Measurements from ENCODE around the gene USP14. TPM values are rescaled to one million over a fixed set of nuclear protein-coding genes. Genes with fewer than 3 reads are reported as not detected.

The USP14 gene
- total and polyA plus RNA-seq, 5 donors from 2014 or later = 35.5 to 48.7 (median 42.9) TPM

DNA sequence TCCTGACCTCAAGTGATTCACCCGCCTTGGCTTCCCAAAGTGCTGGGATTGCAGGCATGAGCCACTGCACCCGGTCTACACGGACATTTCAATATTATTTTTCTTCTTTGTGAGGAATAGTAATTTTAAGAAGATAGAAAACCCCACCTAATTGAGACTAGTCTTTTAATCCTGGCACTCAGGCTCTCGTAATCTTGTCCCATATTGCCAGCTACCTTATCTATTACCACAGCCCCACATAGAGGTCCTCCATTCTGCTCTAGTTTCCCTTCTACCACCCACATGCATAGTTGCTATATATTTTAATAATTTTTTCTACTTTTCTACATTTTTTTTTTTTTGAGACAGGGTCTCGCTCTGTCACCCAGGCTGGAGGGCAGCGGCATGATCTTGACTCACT lies 9.5 kb upstream of the USP14 start:
- H3K9me3 ChIP-seq (ENCODE audit: control insufficient read depth in 2 of 2, low read length in 2 of 2) = no peaks in the 10 kb centered on the region
- Mint-ChIP-seq H3K27me3 (peaks cover 32% of the 10 kb centered on the region), H3K36me3 (no peaks in the 10 kb centered on the region), H3K27ac (no peak overlapping the region), H3K4me1 (no peaks in the 10 kb centered on the region), H3K4me3 (no peak overlapping the region), H3K9me3 (peaks cover 0 to 2% (median 0%) of the 10 kb centered on the region in 7 donors)
- ATAC-seq (ENCODE audit: low read depth in 2 of 2) = no peak
- peaks cover 4% of the 10 kb centered on the region for H3K27me3 ChIP-seq (ENCODE audit: control insufficient read depth, insufficient read depth, low read length)
- DNase-seq = no peak
- no peaks in the 10 kb centered on the region for H3K36me3 ChIP-seq (ENCODE audit: control insufficient read depth, insufficient read depth, low read length)
- H3K4me3 ChIP-seq (ENCODE audit: low read depth, low read length) = no peak overlapping the region
- H3K27ac ChIP-seq (ENCODE audit: insufficient read depth, low read length, poor library complexity, severe bottlenecking) = no peak overlapping the region
- no peaks in the 10 kb centered on the region for H3K4me1 ChIP-seq (ENCODE audit: control insufficient read depth, insufficient read depth, low read length, poor library complexity, severe bottlenecking)

DNA sequence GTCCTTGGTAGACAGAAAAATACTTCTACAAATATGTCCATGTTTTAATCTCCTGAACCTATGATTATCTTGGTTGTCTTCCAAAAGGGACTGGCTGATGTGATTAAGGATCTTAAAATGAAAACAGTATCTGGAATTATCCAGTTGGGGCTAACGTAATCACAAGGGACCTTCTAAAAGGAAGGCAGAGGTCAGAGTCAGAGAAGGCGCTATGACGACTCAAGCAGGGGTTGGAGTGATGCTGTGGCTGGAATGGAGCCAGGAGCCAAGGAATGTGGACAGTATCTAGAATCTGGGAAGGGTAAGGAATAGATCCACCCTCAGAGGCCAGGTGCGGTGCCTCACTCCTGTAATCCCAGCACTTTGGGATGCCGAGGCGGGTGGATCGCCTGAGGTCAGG lies 4.2 kb upstream of the USP14 start:
- Histone ChIP-seq H3K9me3 (ENCODE audit: control insufficient read depth in 2 of 2, low read length in 2 of 2) (no peaks in the 10 kb centered on the region), H3K4me3 (ENCODE audit: low read depth, low read length) (no peak overlapping the region), H3K4me1 (ENCODE audit: control insufficient read depth, insufficient read depth, low read length, poor library complexity, severe bottlenecking) (peaks cover 1% of the 10 kb centered on the region), H3K27ac (ENCODE audit: insufficient read depth, low read length, poor library complexity, severe bottlenecking) (no peak overlapping the region), H3K36me3 (ENCODE audit: control insufficient read depth, insufficient read depth, low read length) (no peaks in the 10 kb centered on the region), H3K27me3 (ENCODE audit: control insufficient read depth, insufficient read depth, low read length) (peaks cover 4% of the 10 kb centered on the region)
- peaks cover 16% of the 10 kb centered on the region for H3K27me3 Mint-ChIP-seq
- H3K9me3 Mint-ChIP-seq = peaks cover 0 to 2% (median 0%) of the 10 kb centered on the region in 7 donors
- no peak for DNase-seq
- H3K27ac Mint-ChIP-seq = no peak overlapping the region
- no peak overlapping the region for H3K4me3 Mint-ChIP-seq
- peaks cover 4 to 10% (median 7%) of the 10 kb centered on the region in 4 donors for H3K4me1 Mint-ChIP-seq
- ATAC-seq (ENCODE audit: low read depth in 2 of 2) = no peak
- H3K36me3 Mint-ChIP-seq = no peaks in the 10 kb centered on the region

DNA sequence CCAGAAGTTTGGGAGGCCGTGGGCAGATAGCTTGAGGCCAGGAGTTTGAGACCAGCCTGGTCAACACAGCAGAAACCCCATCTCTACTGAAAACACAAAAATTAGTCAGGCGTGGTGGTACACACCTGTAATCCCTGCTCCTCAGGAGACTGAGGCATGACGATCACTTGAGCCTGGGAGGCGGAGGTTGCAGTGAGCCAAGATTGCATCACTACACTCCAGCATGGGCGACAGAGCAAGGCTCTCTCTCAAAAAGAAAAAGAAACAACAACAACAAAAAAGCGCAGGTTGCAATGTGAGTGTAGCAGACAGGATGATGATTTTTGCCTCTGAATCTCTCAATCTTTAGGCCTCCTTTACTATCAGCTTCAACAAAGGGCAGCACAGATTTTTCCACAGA lies 2.7 kb upstream of the USP14 start:
- Mint-ChIP-seq H3K4me1 (peaks cover 13 to 25% (median 20%) of the 10 kb centered on the region in 4 donors), H3K9me3 (no peaks in the 10 kb centered on the region), H3K4me3 (no peak overlapping the region), H3K36me3 (no peaks in the 10 kb centered on the region), H3K27ac (no peak overlapping the region), H3K27me3 (peaks cover 16% of the 10 kb centered on the region)
- H3K4me3 ChIP-seq (ENCODE audit: low read depth, low read length) = no peak overlapping the region
- peaks cover 4% of the 10 kb centered on the region for H3K27me3 ChIP-seq (ENCODE audit: control insufficient read depth, insufficient read depth, low read length)
- H3K9me3 ChIP-seq (ENCODE audit: control insufficient read depth in 2 of 2, low read length in 2 of 2) = no peaks in the 10 kb centered on the region
- H3K36me3 ChIP-seq (ENCODE audit: control insufficient read depth, insufficient read depth, low read length) = no peaks in the 10 kb centered on the region
- no peak for DNase-seq
- H3K4me1 ChIP-seq (ENCODE audit: control insufficient read depth, insufficient read depth, low read length, poor library complexity, severe bottlenecking) = peaks cover 12% of the 10 kb centered on the region
- no peak for ATAC-seq (ENCODE audit: low read depth in 2 of 2)
- no peak overlapping the region for H3K27ac ChIP-seq (ENCODE audit: insufficient read depth, low read length, poor library complexity, severe bottlenecking)

DNA sequence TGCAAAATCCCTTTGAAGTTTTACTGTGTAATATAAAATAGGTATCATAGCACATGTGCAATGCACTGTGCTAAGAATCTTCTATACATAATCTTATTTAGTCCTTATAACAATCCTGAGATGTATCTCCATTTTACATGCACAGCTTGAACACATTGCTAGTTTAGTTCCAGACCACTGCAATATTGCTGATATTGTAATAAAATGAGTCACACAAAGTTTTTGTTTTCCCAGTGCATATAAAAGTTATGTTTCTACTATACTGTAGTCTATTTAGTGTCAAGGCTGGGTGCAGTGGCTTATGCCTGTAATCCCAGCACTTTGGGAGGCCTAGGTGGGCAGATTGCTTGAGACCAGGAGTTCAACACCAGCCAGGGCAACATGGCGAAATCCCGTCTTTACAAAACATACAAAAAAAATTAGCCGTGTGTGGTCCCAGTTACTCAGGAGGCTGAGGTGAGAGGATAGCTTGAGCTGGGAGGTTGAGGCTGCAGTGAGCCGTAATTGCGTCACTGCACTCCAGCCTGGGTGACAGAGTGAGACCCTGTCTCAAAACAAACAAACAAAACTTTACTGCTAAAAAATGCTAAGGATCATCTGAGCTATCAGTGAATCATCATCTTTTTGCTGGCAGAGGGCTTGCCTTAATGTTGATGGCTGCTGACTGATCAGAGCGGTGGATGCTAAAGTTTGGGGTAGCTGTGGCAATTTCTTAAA lies 1.7 kb upstream of the USP14 start:
- no peak for DNase-seq
- H3K4me1 Mint-ChIP-seq = peaks cover 16 to 33% (median 22%) of the 10 kb centered on the region in 4 donors
- Histone ChIP-seq H3K27ac (ENCODE audit: insufficient read depth, low read length, poor library complexity, severe bottlenecking) (no peak overlapping the region), H3K27me3 (ENCODE audit: control insufficient read depth, insufficient read depth, low read length) (no peaks in the 10 kb centered on the region), H3K9me3 (ENCODE audit: control insufficient read depth in 2 of 2, low read length in 2 of 2) (no peaks in the 10 kb centered on the region), H3K36me3 (ENCODE audit: control insufficient read depth, insufficient read depth, low read length) (no peaks in the 10 kb centered on the region), H3K4me3 (ENCODE audit: low read depth, low read length) (no peak overlapping the region), H3K4me1 (ENCODE audit: control insufficient read depth, insufficient read depth, low read length, poor library complexity, severe bottlenecking) (peaks cover 17% of the 10 kb centered on the region)
- H3K36me3 Mint-ChIP-seq = no peaks in the 10 kb centered on the region
- no peaks in the 10 kb centered on the region for H3K9me3 Mint-ChIP-seq
- peak overlapping the region; percentile 21 to 99 (median 63) for H3K4me3 Mint-ChIP-seq
- H3K27me3 Mint-ChIP-seq = peaks cover 7% of the 10 kb centered on the region
- no peak for ATAC-seq (ENCODE audit: low read depth in 2 of 2)
- H3K27ac Mint-ChIP-seq = peak overlapping the region in 2 of 3 donors; percentile 43 to 47

DNA sequence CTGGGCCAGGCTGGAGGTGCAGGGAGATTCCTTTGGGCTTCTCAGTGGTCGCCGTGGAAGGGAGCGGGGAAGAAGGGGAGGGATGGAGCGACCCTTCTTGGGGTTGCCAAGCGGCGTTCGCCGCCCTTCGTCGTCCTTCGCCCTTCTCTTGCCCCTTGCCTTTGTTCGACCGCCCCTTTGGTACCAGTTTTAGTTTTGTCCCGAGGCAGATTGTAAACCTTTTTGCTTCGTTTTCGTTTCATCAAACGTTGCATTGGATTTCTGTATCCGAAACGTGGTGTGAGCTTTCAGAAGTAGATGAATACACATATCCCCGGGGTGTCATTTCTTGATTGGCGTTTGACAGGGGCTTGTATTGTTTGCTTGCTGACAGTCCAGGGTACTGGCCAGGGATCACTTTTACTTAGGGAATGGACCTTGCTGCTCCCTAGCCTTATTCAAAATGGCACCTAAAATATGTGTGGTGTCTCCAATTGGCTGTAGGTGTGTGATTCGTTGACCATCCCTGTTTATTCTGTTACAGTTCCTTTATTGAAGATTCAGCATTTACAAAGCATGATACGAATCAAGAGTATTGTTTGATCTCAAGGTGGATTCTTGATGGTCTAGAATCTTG lies 788 bp downstream of the USP14 start:
- H3K27ac ChIP-seq (ENCODE audit: insufficient read depth, low read length, poor library complexity, severe bottlenecking) = peak overlapping the region; percentile 86
- no peaks in the 10 kb centered on the region for H3K27me3 ChIP-seq (ENCODE audit: control insufficient read depth, insufficient read depth, low read length)
- peaks cover 21% of the 10 kb centered on the region for H3K4me1 ChIP-seq (ENCODE audit: control insufficient read depth, insufficient read depth, low read length, poor library complexity, severe bottlenecking)
- peaks cover 21 to 44% (median 29%) of the 10 kb centered on the region in 4 donors for H3K4me1 Mint-ChIP-seq
- H3K36me3 ChIP-seq (ENCODE audit: control insufficient read depth, insufficient read depth, low read length) = no peaks in the 10 kb centered on the region
- H3K36me3 Mint-ChIP-seq = peaks cover 5% of the 10 kb centered on the region
- H3K9me3 Mint-ChIP-seq = no peaks in the 10 kb centered on the region
- ATAC-seq (ENCODE audit: low read depth in 2 of 2) = no peak
- no peaks in the 10 kb centered on the region for H3K27me3 Mint-ChIP-seq
- H3K9me3 ChIP-seq (ENCODE audit: control insufficient read depth in 2 of 2, low read length in 2 of 2) = no peaks in the 10 kb centered on the region
- H3K4me3 Mint-ChIP-seq = peak overlapping the region; percentile 95 to 99 (median 96)
- peak overlapping the region; percentile 61 to 97 (median 94) for H3K27ac Mint-ChIP-seq
- DNase-seq = peak in 1 of 3 donors; percentile 27
- H3K4me3 ChIP-seq (ENCODE audit: low read depth, low read length) = peak overlapping the region; percentile 91

DNA sequence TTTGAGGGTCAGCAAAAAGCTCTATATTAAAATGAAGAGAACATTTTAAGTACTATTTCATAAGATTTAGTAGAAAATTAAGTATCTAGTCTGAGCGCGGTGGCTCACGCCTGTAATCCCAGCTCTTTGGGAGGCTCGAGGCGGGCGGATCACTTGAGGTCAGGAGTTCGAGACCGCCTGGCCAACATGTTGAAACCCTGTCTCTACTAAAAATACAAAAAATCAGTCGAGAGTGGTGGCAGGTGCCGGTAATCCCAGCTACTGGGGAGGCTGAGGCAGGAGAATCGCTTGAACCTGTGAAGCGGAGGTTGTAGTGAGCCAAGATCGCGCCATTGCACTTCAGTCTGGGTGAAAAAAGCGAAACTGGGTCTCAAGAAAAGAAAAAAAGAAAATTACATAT lies 1.6 kb downstream of the USP14 start:
- H3K27ac ChIP-seq (ENCODE audit: insufficient read depth, low read length, poor library complexity, severe bottlenecking) = peak overlapping the region; percentile 86
- H3K27me3 ChIP-seq (ENCODE audit: control insufficient read depth, insufficient read depth, low read length) = no peaks in the 10 kb centered on the region
- ATAC-seq (ENCODE audit: low read depth in 2 of 2) (no peak), DNase-seq (no peak)
- peak overlapping the region in 2 of 3 donors; percentile 61 to 97 for H3K27ac Mint-ChIP-seq
- no peaks in the 10 kb centered on the region for H3K9me3 Mint-ChIP-seq
- H3K27me3 Mint-ChIP-seq = no peaks in the 10 kb centered on the region
- peaks cover 4% of the 10 kb centered on the region for H3K36me3 ChIP-seq (ENCODE audit: control insufficient read depth, insufficient read depth, low read length)
- no peaks in the 10 kb centered on the region for H3K9me3 ChIP-seq (ENCODE audit: control insufficient read depth in 2 of 2, low read length in 2 of 2)
- H3K4me1 ChIP-seq (ENCODE audit: control insufficient read depth, insufficient read depth, low read length, poor library complexity, severe bottlenecking) = peaks cover 21% of the 10 kb centered on the region
- H3K4me3 ChIP-seq (ENCODE audit: low read depth, low read length) = peak overlapping the region; percentile 91
- H3K4me1 Mint-ChIP-seq = peaks cover 22 to 44% (median 29%) of the 10 kb centered on the region in 4 donors
- H3K4me3 Mint-ChIP-seq = peak overlapping the region; percentile 95 to 99 (median 96)
- peaks cover 7% of the 10 kb centered on the region for H3K36me3 Mint-ChIP-seq

DNA sequence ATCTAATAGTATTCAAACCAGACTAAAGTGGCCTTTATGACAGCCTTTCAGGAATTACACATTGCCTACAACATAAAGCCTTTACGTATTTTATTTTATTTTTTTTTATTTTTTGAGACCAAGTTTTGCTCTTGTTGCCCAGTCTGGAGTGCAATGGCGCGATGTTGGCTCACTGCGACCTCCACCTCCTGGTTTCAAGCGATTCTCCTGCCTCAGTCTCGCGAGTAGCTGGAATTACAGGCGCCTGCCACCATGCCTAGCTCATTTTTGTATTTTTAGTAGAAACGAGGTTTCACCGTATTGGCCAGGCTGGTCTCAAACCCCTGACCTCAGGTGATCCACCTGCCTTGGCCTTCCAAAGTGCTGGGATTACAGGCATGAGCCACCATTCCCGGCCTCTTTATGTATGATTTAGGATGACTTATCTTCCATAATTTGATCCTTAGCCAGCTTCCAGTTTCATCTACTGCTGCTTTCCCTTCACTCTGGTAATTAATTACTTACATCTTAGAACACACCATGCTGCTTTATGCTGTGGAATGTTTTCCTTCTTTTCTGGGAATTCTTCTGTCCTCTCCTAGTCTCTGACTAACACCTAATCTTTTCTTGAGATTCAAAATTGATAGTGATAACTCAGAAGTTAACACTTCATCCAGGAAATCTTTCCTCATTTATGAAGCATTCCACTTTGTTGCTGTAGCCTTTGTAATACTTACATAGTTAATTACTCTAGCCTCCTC lies 2.6 kb downstream of the USP14 start:
- peaks cover 21% of the 10 kb centered on the region for H3K4me1 ChIP-seq (ENCODE audit: control insufficient read depth, insufficient read depth, low read length, poor library complexity, severe bottlenecking)
- H3K27ac ChIP-seq (ENCODE audit: insufficient read depth, low read length, poor library complexity, severe bottlenecking) = no peak overlapping the region
- Mint-ChIP-seq H3K36me3 (peaks cover 11% of the 10 kb centered on the region), H3K9me3 (no peaks in the 10 kb centered on the region), H3K4me1 (peaks cover 22 to 44% (median 30%) of the 10 kb centered on the region in 4 donors), H3K4me3 (peak overlapping the region; percentile 47 to 99 (median 91)), H3K27ac (peak overlapping the region in 2 of 3 donors; percentile 53 to 74), H3K27me3 (no peaks in the 10 kb centered on the region)
- H3K27me3 ChIP-seq (ENCODE audit: control insufficient read depth, insufficient read depth, low read length) = no peaks in the 10 kb centered on the region
- H3K36me3 ChIP-seq (ENCODE audit: control insufficient read depth, insufficient read depth, low read length) = peaks cover 7% of the 10 kb centered on the region
- ATAC-seq (ENCODE audit: low read depth in 2 of 2) (no peak), DNase-seq (no peak)
- H3K4me3 ChIP-seq (ENCODE audit: low read depth, low read length) = no peak overlapping the region
- no peaks in the 10 kb centered on the region for H3K9me3 ChIP-seq (ENCODE audit: control insufficient read depth in 2 of 2, low read length in 2 of 2)
